Activated CD4-positive, alpha-beta T cell treated with anti-CD3 and anti-CD28 coated beads for 24 hours (primary cell): Measurements from ENCODE around the gene SAMD10.
"Not testable (repeated sequence)": the region's sequence is repeated elsewhere in the genome, so short reads cannot be mapped to it uniquely, and the experiment has no call there.

ENCODE experiments used
- DNase-seq, 2 donors: peaks; one replicate each; pipeline ENCODE4 v3.0.0-alpha.2; 2020; ENCODE audit warnings: low read depth in 2 of 2

Gene SAMD10

DNA sequence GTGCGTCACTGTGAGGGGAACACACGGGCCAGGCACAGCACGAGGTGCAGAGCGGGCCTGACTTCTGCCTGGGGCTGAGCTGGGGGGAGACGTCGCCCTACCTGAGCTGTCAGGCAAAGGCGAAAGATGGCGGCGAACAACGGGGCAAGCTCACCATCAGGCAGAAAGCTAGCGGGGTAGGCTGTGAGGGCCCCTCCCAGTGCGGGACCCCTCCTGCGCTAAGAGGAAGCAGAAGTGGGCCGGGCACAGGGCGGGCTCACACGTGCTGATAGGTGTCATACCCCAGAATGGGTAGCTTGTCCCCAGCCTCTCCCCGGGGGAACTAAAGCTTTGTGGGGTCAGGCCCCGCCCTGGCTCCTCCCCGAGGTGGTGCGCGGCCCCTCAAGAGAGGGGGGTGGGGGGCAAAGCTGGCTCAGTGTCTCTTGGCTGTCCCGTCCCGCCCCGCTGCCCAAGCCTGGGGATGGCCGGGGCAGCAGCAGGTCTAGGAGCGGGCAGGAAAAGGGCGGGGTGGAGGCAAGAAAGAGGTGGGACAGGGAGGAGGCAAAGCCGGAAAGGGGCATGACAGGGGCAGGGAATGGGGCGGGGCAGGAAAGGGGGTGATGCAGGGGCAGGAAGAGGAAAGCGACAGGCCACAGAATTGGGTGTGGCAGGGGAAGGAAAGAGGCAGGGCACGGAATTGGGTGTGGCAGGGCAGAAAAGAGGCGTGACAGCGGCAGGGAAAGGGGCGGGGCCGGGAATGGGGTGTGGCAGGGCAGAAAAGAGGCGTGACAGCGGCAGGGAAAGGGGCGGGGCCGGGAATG lies 38.0 kb downstream of the SAMD10 start:
- DNase-seq: peak; percentile 48 to 55

DNA sequence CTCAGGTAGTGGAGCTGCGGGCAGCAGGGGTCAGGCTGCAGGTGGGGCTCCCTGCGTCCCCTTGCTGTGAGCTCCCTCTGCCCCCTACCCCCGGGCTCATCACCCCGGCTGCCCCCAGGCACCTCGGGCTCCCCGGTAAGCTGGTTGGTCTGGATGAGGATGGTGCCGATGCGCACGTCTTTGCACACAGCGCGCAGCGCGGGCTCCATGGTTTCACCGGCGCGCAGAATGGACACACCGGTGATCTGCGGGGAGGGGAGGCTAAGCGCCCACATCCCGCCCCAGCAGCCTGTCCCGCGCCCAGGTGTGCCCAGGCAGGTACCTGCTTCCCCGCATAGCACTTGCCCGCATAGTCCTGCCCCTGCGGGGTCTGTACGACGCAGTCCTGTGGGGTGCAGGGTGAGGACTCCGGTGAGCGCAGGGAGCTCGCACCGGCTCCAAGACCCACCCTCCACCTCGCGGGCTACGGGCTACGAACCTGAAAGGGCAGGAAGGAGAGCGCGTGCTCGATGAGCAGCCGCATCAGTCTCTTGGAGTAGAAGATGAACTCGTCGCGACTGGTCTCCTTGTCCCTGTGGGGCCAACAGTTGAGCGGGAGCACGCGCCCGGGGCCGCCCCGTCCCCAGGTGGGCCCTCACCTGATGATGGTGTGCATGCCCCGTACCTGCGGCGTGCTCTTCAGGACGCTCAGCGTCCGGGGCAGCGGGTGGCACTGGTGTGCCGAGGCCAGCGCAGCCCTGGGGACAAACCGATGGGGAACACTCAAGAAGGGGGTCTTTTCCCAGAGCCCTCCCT lies 38.8 kb downstream of the SAMD10 start:
- no peak for DNase-seq

DNA sequence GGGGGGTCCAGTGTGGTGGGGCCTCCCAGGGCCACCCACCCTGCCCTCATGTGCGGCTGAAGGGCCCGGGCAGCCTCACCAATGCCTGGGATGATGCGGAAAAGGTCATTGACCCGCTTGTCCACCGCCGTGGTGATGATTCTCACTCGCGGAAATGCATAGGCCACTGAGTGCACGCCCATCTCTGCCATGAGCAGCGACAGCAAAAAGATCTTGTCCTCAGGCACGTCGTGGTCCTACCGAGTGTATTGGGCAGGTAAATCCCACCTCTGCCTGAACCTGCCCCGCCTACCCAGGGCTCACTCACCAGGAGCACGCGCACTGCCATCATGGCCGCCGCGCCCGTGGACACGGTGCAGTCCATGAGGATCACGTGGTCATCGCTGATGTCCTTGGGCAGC lies 39.4 kb downstream of the SAMD10 start:
- no peak for DNase-seq

DNA sequence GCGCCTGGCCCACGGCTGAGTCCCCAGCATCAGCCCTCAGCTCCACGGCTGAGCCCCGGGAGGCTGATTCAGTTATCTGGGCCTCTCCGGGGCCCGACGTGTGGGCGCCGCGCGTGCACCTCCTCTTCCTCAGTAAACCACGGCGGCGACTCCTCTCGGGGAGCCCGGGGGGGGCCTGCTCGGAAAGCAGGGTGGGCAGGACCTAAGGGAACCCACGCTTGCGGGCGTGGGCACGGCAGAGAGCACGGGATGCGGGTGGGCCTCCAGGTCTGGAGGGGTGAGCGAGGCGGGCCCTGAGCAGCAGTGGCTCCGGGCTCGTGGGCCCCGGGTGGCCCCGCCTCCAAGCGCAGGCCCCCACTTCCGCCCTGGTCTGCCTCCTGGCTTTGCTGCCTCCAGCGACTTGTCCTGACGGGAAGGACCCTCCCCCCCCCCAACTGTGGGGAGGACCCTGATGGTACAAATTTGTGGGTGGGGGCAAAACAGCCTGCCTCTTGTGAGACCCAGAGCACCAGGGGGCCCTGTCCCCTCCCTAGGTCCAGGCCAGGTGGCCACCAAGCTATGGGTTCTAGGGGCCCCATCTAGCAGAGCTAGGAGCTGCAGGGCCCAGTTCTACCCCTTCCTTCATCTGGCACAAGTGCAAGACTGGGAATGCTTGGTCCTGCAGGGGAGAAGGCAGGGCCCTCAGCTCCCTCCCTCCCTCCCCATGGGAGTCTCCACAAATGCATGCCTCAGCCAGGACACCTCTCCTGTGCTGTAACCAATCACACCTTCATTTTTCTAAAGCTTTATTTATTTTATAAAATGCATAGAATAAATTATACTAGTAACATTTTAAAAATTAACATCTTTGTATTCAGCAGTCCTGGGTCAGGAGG lies 40.1 kb downstream of the SAMD10 start:
- no peak for DNase-seq

DNA sequence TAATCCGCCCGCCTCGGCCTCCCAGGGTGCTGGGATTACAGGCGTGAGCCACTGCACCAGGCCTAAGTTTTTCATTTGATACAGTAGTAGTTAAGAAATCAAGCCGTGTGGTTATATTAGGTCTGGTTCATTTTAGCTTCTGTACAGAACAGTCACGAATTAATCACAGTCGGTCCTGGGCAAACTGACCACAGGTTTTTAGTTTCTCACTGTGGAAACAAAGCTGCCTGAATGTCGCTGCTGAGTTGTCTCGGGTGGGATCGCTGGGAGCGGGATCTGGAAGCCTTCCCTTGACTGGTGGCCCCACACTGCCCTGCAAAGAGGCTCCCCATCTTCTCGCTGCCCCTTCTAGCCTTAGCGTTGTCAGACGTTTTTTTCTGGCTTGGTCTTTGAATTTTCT lies 41.8 kb downstream of the SAMD10 start:
- no peak for DNase-seq

DNA sequence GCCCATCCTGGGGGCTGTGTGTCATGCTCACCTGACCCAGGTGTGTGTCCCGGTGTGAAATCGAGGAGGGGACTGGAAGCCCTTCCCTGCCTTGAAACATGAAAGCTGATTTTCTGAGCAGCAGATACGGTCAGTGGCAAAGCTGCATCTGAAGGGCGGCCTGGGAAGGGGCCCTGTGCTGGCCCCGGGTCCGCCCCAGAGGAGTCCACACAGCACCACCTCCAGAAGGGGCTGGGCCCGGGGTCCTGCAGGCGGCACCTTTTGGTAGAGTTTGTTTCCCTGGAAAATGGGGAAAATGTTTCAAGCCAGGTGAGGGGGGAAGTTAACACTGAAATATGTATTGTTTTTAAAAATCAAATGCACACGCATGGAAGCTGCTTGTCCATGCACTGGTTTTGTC lies 44.0 kb downstream of the SAMD10 start:
- DNase-seq: no peak

DNA sequence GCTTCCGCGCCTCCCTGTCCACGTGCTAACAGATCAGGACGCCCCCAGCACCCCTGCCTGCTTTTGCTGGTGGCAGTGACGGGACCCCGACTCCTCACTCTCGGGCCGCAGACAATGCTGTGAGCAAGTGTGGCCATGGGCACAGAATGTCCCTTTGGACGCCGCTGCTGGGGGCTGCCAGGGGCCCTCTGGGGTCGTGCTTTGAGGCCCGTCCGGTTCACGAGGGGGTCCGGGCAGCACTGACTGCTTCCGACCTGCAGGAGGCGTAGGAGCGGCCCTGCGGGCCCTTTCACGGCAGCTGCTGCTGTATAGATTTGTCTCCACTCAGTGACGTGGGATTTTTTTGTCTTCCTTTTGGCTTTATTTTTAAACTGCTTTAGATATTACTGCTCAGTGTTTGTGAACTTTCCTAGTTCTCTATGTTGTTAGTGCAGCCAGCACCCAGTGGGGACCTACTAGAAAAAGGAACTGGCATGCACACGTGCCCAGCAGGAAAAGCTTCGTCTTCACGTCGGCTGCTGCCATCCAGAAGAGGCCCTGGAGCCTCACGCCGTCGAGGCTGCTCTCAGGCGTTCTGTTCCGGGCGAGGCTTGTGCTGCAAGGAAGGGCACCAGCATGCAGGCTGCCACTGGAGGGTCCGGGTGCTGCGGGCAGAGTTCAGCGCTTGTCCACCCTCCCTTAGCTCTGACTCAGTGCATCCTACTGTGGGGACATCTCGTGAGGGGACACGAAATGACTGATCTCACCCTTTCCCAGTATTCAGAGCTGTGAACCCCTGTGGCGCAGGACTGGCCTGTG lies 45.0 kb downstream of the SAMD10 start:
- DNase-seq: no peak

DNA sequence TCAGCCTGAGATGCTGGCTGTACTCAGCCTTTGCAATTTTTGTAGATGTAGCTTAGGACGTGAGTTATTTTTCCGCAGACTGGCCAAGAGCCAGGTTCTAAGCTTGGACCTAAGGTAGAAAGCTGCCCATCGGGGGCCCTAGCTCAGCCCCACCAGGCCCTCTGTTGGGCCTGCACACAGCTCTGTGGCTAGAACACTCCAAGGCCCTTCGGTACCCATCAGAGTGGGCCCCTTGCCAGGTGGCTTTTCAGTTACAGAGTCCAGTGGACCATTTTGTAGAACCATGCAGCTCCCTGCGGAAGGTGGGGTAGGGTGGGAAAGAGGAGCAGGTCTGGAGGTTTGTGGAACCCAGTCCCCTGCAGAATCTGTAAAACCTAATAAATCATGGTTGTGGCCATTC lies 45.8 kb downstream of the SAMD10 start:
- no peak for DNase-seq

DNA sequence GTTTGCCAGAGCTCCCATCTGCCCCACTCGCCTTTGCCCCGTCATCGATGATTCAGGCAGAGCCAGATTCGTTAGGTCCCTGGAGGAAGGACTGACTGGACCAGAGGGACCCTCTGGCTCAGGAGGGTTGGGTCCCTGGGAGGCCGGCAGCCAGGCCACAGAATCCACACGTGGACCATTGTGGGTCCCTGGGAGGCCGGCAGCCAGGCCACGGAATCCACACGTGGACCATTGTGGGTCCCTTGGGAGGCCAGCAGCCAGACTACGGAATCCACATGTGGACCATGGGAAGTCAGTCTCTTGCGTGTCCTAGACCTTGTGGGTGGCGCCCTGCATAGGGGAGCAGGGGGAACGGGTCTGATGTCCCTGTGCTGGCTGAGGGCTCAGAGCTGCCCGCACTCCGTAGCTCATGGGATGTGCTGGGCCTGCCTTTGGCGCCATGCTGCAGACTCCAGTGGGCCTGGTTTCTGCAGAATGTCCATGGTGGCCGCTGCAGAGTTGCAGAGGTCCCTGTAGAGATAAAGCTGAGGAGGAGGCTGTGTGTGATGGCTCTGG lies 46.8 kb downstream of the SAMD10 start:
- DNase-seq: no peak

DNA sequence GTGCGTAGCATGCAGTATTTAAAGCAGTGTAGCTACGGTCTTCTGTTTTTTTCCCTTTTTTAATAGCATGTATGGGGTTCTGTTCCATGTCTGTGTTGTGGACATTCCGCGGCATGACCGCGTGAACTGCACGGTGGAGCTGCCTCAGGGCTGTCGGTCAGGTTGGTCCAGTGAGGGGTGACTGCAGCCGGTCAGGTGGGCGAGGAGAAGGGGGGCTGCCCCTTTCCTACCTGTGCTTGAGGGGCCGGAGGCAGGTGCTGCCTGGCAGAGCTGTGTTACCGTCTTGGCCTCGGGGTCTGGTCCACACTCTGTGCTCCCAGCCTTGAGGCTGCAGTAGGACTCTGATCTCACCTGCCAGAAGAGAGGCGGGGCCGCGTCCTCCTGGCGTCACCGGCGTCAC lies 47.7 kb downstream of the SAMD10 start:
- no peak for DNase-seq

DNA sequence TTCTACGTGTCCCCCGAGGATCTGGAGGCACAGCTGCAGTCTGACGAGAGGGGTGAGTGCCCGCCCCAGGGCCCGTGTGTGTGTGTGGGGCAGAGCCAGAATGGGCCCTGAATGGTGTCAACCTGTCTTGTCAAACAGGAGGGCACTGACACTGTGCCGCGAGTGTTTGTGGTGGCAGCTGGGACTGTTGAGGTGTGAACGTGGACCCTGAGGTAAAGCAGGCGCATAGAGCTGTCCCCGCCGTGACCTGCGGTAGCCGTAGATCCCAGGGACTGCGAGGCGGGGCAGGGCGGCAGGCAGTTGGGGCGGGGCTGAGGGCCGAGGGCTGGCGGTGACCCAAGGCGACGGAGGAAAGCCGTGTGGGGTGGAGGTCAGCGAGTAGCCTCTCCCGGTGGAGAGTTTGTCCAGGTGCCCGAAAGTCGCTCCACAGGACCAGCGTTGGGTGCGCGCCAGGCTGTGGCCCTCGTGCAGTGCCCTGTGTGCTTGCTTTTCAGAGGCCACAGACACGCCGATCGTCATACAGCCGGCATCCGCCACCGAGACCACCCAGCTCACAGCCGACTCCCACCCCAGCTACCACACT lies 48.4 kb downstream of the SAMD10 start:
- DNase-seq: no peak

DNA sequence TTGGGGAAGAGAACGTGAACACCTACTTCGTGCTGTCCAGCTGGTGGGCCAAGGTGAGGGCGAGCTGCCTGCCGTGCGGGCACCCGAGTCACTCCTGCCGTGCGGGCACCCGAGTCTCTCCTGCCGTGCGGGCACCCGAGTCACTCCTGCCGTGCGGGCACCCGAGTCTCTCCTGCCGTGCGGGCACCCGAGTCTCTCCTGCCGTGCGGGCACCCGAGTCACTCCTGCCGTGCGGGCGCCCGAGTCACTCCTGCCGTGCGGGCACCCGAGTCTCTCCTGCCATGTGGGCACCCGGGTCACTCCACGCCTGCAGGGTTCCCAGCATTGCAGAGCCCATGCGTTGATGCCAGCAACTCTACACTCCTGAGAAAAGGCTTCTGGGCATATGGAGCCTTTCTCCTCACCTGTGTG lies 50.0 kb downstream of the SAMD10 start:
- not testable (repeated sequence) for DNase-seq

DNA sequence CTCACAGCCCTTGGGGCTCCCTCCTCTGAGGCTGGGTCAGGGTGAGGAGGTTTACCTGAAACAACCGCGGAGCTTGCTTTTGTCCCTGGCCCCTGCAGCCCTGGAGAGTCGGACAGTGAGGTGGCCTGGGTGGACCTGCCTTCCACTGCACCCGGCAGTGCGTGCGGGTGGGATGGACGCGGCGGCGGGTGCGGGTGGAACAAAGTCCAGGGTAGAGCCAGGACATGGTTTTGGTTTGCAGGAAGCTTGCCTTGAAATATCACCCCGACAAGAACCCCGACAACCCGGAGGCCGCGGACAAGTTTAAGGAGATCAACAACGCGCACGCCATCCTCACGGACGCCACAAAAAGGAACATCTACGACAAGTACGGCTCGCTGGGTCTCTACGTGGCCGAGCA lies 50.4 kb downstream of the SAMD10 start:
- no peak for DNase-seq

DNA sequence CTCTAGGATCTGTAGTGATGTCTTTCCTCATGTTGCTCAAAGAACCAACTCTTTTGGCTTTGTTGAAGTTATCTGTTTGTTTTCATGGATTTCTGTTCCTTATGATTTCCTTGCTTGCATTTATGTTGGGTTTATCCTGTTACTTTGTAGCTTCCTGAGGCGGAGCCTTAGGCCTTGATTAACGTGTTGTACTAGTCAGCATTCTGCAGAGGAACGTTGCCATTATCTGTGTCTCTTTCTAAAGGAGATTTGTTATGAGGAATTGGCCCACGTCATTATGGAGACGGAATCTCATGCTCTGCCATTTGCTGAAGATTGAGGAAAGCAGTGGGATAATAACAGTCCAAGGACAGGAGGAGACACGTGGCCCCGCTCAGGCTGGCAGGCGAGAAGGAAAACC lies 53.1 kb downstream of the SAMD10 start:
- no peak for DNase-seq

DNA sequence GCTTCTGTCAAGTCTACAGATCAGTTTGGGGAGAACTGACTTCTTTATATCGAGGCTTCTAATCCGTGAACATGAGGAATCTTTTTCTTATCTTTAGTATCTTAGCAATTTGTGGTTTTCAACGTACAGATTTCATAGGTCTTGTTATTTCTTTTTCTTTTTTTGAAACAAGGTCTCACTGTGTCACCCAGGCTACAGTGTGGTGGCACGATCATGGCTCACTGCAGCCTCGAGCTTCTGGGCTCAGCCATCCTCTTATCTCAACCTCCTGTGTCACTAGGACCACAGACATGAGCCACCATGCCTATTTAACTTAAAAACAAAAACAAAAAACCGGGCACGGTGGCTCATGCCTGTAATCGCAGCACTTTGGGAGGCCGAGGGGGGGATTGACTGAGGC lies 55.2 kb downstream of the SAMD10 start:
- no peak for DNase-seq
